Vagina (tissue), 2 donors: Measurements from ENCODE around the gene TMEM135. TPM values are rescaled to one million over a fixed set of nuclear protein-coding genes. Genes with fewer than 3 reads are reported as not detected.

Experiments used
- DNase-seq, 2 donors: peaks; one replicate each; pipeline ENCODE4 v3.0.0-alpha.2; 2017; ENCODE audit errors: extremely low spot score in 2 of 2
- H3K27ac ChIP-seq: fragments of 200-600 bp; sonication (generic); one replicate; pipeline ENCODE4 v1.5.1; 2019
- H3K27me3 ChIP-seq: fragments of 200-600 bp; sonication (generic); one replicate; pipeline ENCODE4 v1.5.1; 2019
- H3K36me3 ChIP-seq, 2 donors: fragments of 200-600 bp; sonication (generic); one replicate each; pipeline ENCODE4 v1.5.1; 2017 to 2019
- H3K4me1 ChIP-seq: fragments of 200-600 bp; sonication (generic); one replicate; pipeline ENCODE4 v1.5.1; 2019
- H3K4me3 ChIP-seq, 2 donors: fragments of 200-600 bp; sonication (generic); 1 replicate in 1 of 2; 2 replicates in 1 of 2; pipeline ENCODE4 v1.5.1; 2016 to 2019
- H3K9me3 ChIP-seq: fragments of 200-600 bp; sonication (generic); one replicate; pipeline ENCODE4 v1.5.1; 2019
- POLR2A ChIP-seq, 2 donors: fragments of 450-650 bp; IDR thresholded peaks; one replicate each; pipeline ENCODE4 v1.6.1; 2017; ENCODE audit warnings: antibody characterized with exemption in 2 of 2, mild to moderate bottlenecking in 2 of 2, moderate library complexity in 2 of 2
- POLR2AphosphoS5 ChIP-seq, 2 donors: sonication (generic); formaldehyde crosslinking; IDR thresholded peaks; one replicate each; pipeline ENCODE4 v1.9.0; 2017; ENCODE audit warnings: antibody characterized with exemption in 2 of 2, mild to moderate bottlenecking in 2 of 2, low read depth in 1 of 2; ENCODE audit not compliant: insufficient read depth in 1 of 2
- intact Hi-C: fragments of 100-400 bp; cut with DNase I; formaldehyde crosslinking; loops from one replicate; pipeline ENCODE4 v1.15.1; 2023
- total RNA-seq: library from RNA; depleted of rRNA; stranded (reverse); fragments of >200 nt; gene quantifications from one replicate; pipeline ENCODE4 v1.2.3, GENCODE V29; 2016
- TF ChIP-seq, protein P1 (sequence below), 3 experiments: fragments of 450-650 bp in 2 of 3; fragments of 200-600 bp in 1 of 3; sonication (generic) in 1 of 3; IDR thresholded peaks; one replicate each; pipeline ENCODE4 v1.5.1; 2017 to 2019; ENCODE audit warnings: antibody characterized with exemption in 3 of 3, mild to moderate bottlenecking in 2 of 3, moderate library complexity in 2 of 3

Gene TMEM135
- total RNA-seq, 1 donor from 2014 or later = 17.2 TPM

- Histone ChIP-seq H3K27ac (no peak overlapping the region), H3K27me3 (no peaks in the 10 kb centered on the region), H3K36me3 (no peaks in the 10 kb centered on the region), H3K4me1 (peaks cover 11% of the 10 kb centered on the region), H3K4me3 (no peak overlapping the region), H3K9me3 (no peaks in the 10 kb centered on the region)
- no peak for DNase-seq
- intact Hi-C loops = no loop called here
- TF ChIP-seq POLR2A (IDR thresholded peaks at IDR 0.05) = no peak
- TF ChIP-seq POLR2AphosphoS5 (IDR thresholded peaks at IDR 0.05; ENCODE audit: insufficient read depth in 1 of 2, low read depth in 1 of 2) = no peak
- TF ChIP-seq, protein P1, sequence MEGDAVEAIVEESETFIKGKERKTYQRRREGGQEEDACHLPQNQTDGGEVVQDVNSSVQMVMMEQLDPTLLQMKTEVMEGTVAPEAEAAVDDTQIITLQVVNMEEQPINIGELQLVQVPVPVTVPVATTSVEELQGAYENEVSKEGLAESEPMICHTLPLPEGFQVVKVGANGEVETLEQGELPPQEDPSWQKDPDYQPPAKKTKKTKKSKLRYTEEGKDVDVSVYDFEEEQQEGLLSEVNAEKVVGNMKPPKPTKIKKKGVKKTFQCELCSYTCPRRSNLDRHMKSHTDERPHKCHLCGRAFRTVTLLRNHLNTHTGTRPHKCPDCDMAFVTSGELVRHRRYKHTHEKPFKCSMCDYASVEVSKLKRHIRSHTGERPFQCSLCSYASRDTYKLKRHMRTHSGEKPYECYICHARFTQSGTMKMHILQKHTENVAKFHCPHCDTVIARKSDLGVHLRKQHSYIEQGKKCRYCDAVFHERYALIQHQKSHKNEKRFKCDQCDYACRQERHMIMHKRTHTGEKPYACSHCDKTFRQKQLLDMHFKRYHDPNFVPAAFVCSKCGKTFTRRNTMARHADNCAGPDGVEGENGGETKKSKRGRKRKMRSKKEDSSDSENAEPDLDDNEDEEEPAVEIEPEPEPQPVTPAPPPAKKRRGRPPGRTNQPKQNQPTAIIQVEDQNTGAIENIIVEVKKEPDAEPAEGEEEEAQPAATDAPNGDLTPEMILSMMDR (IDR thresholded peaks at IDR 0.05) = no peak
These were observed 135.7 kb downstream of the TMEM135 start for GRCh38 chr11:87173185-87174039.

DNA sequence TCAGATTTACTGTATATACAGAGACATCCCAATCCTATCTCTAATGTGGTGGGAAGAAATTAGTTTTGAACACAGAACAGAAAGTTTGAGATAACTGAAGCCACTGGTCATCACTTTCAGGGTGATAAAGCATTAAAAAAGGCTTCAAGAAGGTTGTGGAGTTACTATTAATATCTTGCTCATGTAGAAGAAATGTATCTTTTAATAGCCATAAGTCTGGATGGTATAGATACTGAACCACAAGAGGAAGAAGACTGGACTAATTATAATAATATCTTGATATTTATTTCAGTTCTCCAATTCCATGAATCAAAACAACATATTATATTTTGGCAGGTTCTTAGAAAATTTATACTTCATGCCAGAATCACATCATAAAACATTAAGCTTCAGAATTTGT, 137.1 kb downstream of the TMEM135 start:
- no peak overlapping the region for H3K4me3 ChIP-seq
- no peaks in the 10 kb centered on the region for H3K27me3 ChIP-seq
- no peaks in the 10 kb centered on the region for H3K36me3 ChIP-seq
- peaks cover 11% of the 10 kb centered on the region for H3K4me1 ChIP-seq
- H3K27ac ChIP-seq = no peak overlapping the region
- no peaks in the 10 kb centered on the region for H3K9me3 ChIP-seq
- intact Hi-C loops = no loop called here
- TF ChIP-seq POLR2AphosphoS5 (IDR thresholded peaks at IDR 0.05; ENCODE audit: insufficient read depth in 1 of 2, low read depth in 1 of 2) = no peak
- TF ChIP-seq, protein P1 (IDR thresholded peaks at IDR 0.05) = no peak
- no peak for TF ChIP-seq POLR2A (IDR thresholded peaks at IDR 0.05)
- no peak for DNase-seq

DNA sequence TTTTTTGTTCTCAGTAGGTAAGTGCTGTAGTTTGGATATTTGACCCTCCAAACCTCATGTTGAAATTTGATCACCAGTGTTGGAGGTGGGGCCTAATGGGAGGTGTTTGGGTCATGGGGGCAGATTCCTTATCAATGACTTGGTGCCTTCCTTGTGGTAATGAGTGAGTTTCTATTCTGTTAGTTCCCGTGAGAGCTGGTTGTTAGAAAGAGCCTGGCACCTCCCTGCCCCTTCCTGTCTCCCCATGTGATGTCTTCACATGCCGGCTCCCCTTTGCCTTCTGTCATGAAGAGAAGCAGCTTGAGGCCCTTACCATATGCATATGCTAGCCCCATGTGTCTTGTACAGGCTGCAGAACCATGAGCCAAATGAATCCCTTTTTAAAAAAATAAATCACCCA, 138.3 kb downstream of the TMEM135 start:
- Histone ChIP-seq H3K4me3 (no peak overlapping the region), H3K27me3 (no peaks in the 10 kb centered on the region), H3K36me3 (no peaks in the 10 kb centered on the region), H3K9me3 (no peaks in the 10 kb centered on the region), H3K4me1 (peaks cover 11% of the 10 kb centered on the region), H3K27ac (no peak overlapping the region)
- TF ChIP-seq, protein P1 (IDR thresholded peaks at IDR 0.05) = no peak
- TF ChIP-seq POLR2AphosphoS5 (IDR thresholded peaks at IDR 0.05; ENCODE audit: insufficient read depth in 1 of 2, low read depth in 1 of 2) (no peak), POLR2A (IDR thresholded peaks at IDR 0.05) (no peak)
- intact Hi-C loops = no loop called here
- DNase-seq = no peak

- H3K27me3 ChIP-seq = no peaks in the 10 kb centered on the region
- no peaks in the 10 kb centered on the region for H3K36me3 ChIP-seq
- intact Hi-C loops = no loop called here
- no peaks in the 10 kb centered on the region for H3K4me1 ChIP-seq
- no peak overlapping the region for H3K4me3 ChIP-seq
- DNase-seq = no peak
- TF ChIP-seq, protein P1 (IDR thresholded peaks at IDR 0.05) = no peak
- TF ChIP-seq POLR2A (IDR thresholded peaks at IDR 0.05) (no peak), POLR2AphosphoS5 (IDR thresholded peaks at IDR 0.05; ENCODE audit: insufficient read depth in 1 of 2, low read depth in 1 of 2) (no peak)
- no peak overlapping the region for H3K27ac ChIP-seq
- no peaks in the 10 kb centered on the region for H3K9me3 ChIP-seq
These were observed 141.9 kb downstream of the TMEM135 start for GRCh38 chr11:87179621-87180020.

- Histone ChIP-seq H3K9me3 (no peaks in the 10 kb centered on the region), H3K27ac (no peak overlapping the region), H3K4me1 (no peaks in the 10 kb centered on the region), H3K4me3 (no peak overlapping the region), H3K36me3 (no peaks in the 10 kb centered on the region), H3K27me3 (no peaks in the 10 kb centered on the region)
- TF ChIP-seq POLR2AphosphoS5 (IDR thresholded peaks at IDR 0.05; ENCODE audit: insufficient read depth in 1 of 2, low read depth in 1 of 2) (no peak), POLR2A (IDR thresholded peaks at IDR 0.05) (no peak)
- TF ChIP-seq, protein P1 (IDR thresholded peaks at IDR 0.05) = no peak
- intact Hi-C loops = no loop called here
- no peak for DNase-seq
These were observed 143.0 kb downstream of the TMEM135 start for GRCh38 chr11:87180742-87181141.
